ENCODE results near the gene MPC1. TPM values are rescaled to one million over a fixed set of nuclear protein-coding genes. Genes with fewer than 3 reads are reported as not detected.
A peak's percentile ranks its signal among the peaks of the same experiment; 100 is the strongest.
"Not testable (repeated sequence)": the region's sequence is repeated elsewhere in the genome, so short reads cannot be mapped to it uniquely, and the experiment has no call there.

MPC1 gene
- total RNA-seq, 1 donor from 2014 or later, result 88.2 TPM

GRCh38 chr6:166395351-166395750 is 12.6 kb upstream of the MPC1 start:
- Histone ChIP-seq H3K36me3 (ENCODE audit: control insufficient read depth in 3 of 3, insufficient read depth in 3 of 3, low read length in 3 of 3) (no peaks in the 10 kb centered on the region), H3K4me1 (ENCODE audit: control insufficient read depth in 3 of 3, insufficient read depth in 3 of 3, low read length in 3 of 3) (peaks cover 0 to 7% (median 3%) of the 10 kb centered on the region in 3 donors), H3K27ac (ENCODE audit: low read depth, low read length) (no peak overlapping the region), H3K9me3 (ENCODE audit: control insufficient read depth in 3 of 3, low read length in 3 of 3) (no peaks in the 10 kb centered on the region), H3K27me3 (ENCODE audit: control insufficient read depth in 3 of 3, insufficient read depth in 3 of 3, low read length in 3 of 3) (peaks cover 3 to 6% (median 3%) of the 10 kb centered on the region in 3 donors), H3K4me3 (ENCODE audit: low read length in 3 of 3) (no peak overlapping the region), H3K9ac (ENCODE audit: low read depth in 1 of 3, low read length in 3 of 3) (no peak overlapping the region)

- Histone ChIP-seq H3K36me3 (ENCODE audit: control insufficient read depth in 3 of 3, insufficient read depth in 3 of 3, low read length in 3 of 3) (no peaks in the 10 kb centered on the region), H3K27me3 (ENCODE audit: control insufficient read depth in 3 of 3, insufficient read depth in 3 of 3, low read length in 3 of 3) (peaks cover 3 to 6% (median 3%) of the 10 kb centered on the region in 3 donors), H3K27ac (ENCODE audit: low read depth, low read length) (peak overlapping the region; percentile 1), H3K4me1 (ENCODE audit: control insufficient read depth in 3 of 3, insufficient read depth in 3 of 3, low read length in 3 of 3) (peaks cover 0 to 7% (median 3%) of the 10 kb centered on the region in 3 donors), H3K9ac (ENCODE audit: low read depth in 1 of 3, low read length in 3 of 3) (no peak overlapping the region), H3K4me3 (ENCODE audit: low read length in 3 of 3) (peak overlapping the region in 1 of 3 donors; percentile 31), H3K9me3 (ENCODE audit: control insufficient read depth in 3 of 3, low read length in 3 of 3) (no peaks in the 10 kb centered on the region)
Observed at GRCh38 chr6:166394036-166394892, 11.5 kb upstream of the MPC1 start.

GRCh38 chr6:166393535-166393823 is 10.7 kb upstream of the MPC1 start:
- no peaks in the 10 kb centered on the region for H3K9me3 ChIP-seq (ENCODE audit: control insufficient read depth in 3 of 3, low read length in 3 of 3)
- H3K27ac ChIP-seq (ENCODE audit: low read depth, low read length), result no peak overlapping the region
- H3K4me3 ChIP-seq (ENCODE audit: low read length in 3 of 3), result no peak overlapping the region
- no peak overlapping the region for H3K9ac ChIP-seq (ENCODE audit: low read depth in 1 of 3, low read length in 3 of 3)
- peaks cover 0 to 7% (median 3%) of the 10 kb centered on the region in 3 donors for H3K4me1 ChIP-seq (ENCODE audit: control insufficient read depth in 3 of 3, insufficient read depth in 3 of 3, low read length in 3 of 3)
- H3K27me3 ChIP-seq (ENCODE audit: control insufficient read depth in 3 of 3, insufficient read depth in 3 of 3, low read length in 3 of 3), result peaks cover 3 to 6% (median 3%) of the 10 kb centered on the region in 3 donors
- H3K36me3 ChIP-seq (ENCODE audit: control insufficient read depth in 3 of 3, insufficient read depth in 3 of 3, low read length in 3 of 3), result no peaks in the 10 kb centered on the region

DNA sequence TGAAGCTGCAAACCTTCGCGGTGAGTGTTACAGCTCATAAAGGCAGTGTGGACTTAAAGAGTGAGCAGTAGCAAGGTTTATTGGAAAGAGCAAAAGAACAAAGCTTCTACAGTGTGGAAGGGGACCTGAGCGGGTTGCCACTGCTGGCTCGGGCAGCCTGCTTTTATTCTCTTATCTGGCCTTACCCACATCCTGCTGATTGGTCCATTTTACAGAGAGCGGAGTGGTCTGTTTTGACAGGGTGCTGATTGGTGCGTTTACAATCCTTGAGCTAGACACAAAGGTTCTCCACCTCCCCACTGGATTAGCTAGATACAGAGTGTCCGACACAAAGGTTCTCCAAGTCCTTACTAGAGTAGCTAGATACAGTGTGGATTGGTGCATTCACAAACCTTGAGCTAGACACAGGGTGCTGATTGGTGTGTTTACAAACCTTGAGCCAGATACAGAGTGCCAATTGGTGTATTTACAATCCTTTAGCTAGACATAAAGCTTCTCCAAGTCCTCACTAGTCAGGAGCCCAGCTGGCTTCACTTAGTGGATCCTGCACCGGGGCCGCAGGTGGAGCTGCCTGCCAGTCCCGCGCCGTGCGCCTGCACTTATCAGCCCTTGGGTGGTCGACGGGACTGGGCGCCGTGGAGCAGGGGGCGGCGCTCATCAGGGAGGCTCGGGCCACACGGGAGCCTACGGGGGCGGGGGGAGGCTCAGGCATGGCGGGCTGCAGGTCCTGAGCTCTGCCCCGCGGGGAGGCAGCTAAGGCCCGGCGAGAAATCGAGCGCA is 10.2 kb upstream of the MPC1 start:
- not testable (repeated sequence) for H3K9me3 ChIP-seq (ENCODE audit: control insufficient read depth in 3 of 3, low read length in 3 of 3); H3K4me3 ChIP-seq (ENCODE audit: low read length in 3 of 3); H3K36me3 ChIP-seq (ENCODE audit: control insufficient read depth in 3 of 3, insufficient read depth in 3 of 3, low read length in 3 of 3); H3K27me3 ChIP-seq (ENCODE audit: control insufficient read depth in 3 of 3, insufficient read depth in 3 of 3, low read length in 3 of 3); H3K9ac ChIP-seq (ENCODE audit: low read depth in 1 of 3, low read length in 3 of 3); H3K4me1 ChIP-seq (ENCODE audit: control insufficient read depth in 3 of 3, insufficient read depth in 3 of 3, low read length in 3 of 3); H3K27ac ChIP-seq (ENCODE audit: low read depth, low read length)

DNA sequence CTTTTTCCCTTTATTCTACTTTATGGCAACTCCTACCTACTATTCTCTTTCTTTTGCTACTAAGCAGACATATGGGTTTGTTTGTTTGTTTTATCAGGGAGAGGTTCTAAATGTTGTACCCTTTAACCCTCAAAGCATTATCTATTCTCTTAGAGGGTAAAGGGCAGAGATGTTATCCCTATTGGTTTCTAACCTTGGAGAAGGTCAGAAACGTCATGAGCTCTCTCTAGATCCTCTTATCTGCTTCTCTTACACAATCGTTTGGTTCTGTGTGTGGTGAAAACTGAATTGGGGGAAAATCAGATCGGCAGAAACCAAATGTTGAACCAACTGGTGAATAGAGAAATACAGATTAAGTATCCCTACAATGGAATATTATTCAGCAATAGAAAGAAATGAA is 6.4 kb upstream of the MPC1 start:
- Histone ChIP-seq H3K27ac (ENCODE audit: low read depth, low read length) (no peak overlapping the region), H3K27me3 (ENCODE audit: control insufficient read depth in 3 of 3, insufficient read depth in 3 of 3, low read length in 3 of 3) (peaks cover 0 to 3% (median 0%) of the 10 kb centered on the region in 3 donors), H3K4me1 (ENCODE audit: control insufficient read depth in 3 of 3, insufficient read depth in 3 of 3, low read length in 3 of 3) (peaks cover 0 to 1% (median 1%) of the 10 kb centered on the region in 3 donors), H3K36me3 (ENCODE audit: control insufficient read depth in 3 of 3, insufficient read depth in 3 of 3, low read length in 3 of 3) (no peaks in the 10 kb centered on the region), H3K4me3 (ENCODE audit: low read length in 3 of 3) (no peak overlapping the region), H3K9ac (ENCODE audit: low read depth in 1 of 3, low read length in 3 of 3) (no peak overlapping the region), H3K9me3 (ENCODE audit: control insufficient read depth in 3 of 3, low read length in 3 of 3) (no peaks in the 10 kb centered on the region)

GRCh38 chr6:166388290-166389004 is 5.7 kb upstream of the MPC1 start:
- Histone ChIP-seq H3K27ac (ENCODE audit: low read depth, low read length) (no peak overlapping the region), H3K4me1 (ENCODE audit: control insufficient read depth in 3 of 3, insufficient read depth in 3 of 3, low read length in 3 of 3) (peaks cover 0 to 8% (median 0%) of the 10 kb centered on the region in 3 donors), H3K4me3 (ENCODE audit: low read length in 3 of 3) (no peak overlapping the region)

DNA sequence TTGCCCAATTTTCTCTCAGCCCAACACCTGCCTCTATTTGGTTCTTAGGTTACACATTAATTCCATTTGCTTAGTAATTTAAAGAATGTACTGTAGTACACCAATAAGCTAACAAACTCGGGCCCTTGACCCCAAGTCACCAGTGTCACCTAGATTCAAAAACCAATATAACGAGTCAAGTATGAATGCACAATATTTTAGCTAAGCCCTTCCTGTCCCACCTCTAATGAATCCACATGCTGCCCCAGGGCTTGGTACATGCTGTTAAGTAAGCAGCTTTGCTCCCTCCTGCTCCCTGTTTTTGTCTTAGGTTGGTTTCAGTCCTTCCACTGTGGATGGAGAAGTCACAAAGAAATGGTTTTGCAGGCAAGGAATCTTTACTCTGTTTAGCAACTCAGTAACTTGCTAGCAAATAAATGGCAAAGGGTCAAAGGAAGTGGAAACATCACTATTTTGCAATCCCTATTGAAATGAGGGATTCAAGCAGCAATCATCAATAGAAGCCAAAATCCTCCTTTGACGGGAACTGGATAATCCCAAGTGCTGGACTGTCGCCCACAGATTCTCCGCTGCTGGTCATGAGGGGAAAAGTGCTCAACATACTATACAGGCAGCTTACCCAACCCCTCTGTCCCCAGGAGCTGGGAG is 5.0 kb upstream of the MPC1 start:
- H3K36me3 ChIP-seq (ENCODE audit: control insufficient read depth in 3 of 3, insufficient read depth in 3 of 3, low read length in 3 of 3), result no peaks in the 10 kb centered on the region
- H3K4me3 ChIP-seq (ENCODE audit: low read length in 3 of 3), result no peak overlapping the region
- peaks cover 0 to 8% (median 0%) of the 10 kb centered on the region in 3 donors for H3K4me1 ChIP-seq (ENCODE audit: control insufficient read depth in 3 of 3, insufficient read depth in 3 of 3, low read length in 3 of 3)
- peaks cover 0 to 3% (median 0%) of the 10 kb centered on the region in 3 donors for H3K27me3 ChIP-seq (ENCODE audit: control insufficient read depth in 3 of 3, insufficient read depth in 3 of 3, low read length in 3 of 3)
- no peak overlapping the region for H3K9ac ChIP-seq (ENCODE audit: low read depth in 1 of 3, low read length in 3 of 3)
- no peak overlapping the region for H3K27ac ChIP-seq (ENCODE audit: low read depth, low read length)
- no peaks in the 10 kb centered on the region for H3K9me3 ChIP-seq (ENCODE audit: control insufficient read depth in 3 of 3, low read length in 3 of 3)

More at GRCh38 chr6:166388290-166389004, 5.7 kb upstream of the MPC1 start:
- Histone ChIP-seq H3K9me3 (ENCODE audit: control insufficient read depth in 3 of 3, low read length in 3 of 3) (no peaks in the 10 kb centered on the region), H3K36me3 (ENCODE audit: control insufficient read depth in 3 of 3, insufficient read depth in 3 of 3, low read length in 3 of 3) (no peaks in the 10 kb centered on the region), H3K27me3 (ENCODE audit: control insufficient read depth in 3 of 3, insufficient read depth in 3 of 3, low read length in 3 of 3) (peaks cover 0 to 3% (median 0%) of the 10 kb centered on the region in 3 donors), H3K9ac (ENCODE audit: low read depth in 1 of 3, low read length in 3 of 3) (no peak overlapping the region)

DNA sequence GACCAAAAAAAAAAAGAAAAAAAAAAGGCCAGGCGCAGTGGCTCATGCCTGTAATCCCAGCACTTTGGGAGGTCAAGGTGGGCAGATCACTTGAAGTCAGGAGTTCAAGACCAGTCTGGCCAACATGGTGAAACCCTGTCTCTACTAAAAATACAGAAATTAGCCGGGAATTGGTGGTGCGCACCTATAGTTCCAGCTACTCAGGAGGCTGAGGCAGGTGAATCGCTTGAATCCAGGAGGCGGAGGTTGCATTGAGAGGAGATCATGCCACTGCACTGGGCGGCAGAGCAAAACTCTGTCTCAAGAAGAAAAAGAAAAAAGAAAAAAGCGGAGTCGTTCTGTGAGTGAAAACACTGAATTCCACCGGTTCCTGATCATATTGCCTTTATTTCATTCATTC is 4.4 kb upstream of the MPC1 start:
- not testable (repeated sequence) for H3K27ac ChIP-seq (ENCODE audit: low read depth, low read length); H3K9ac ChIP-seq (ENCODE audit: low read depth in 1 of 3, low read length in 3 of 3); H3K9me3 ChIP-seq (ENCODE audit: control insufficient read depth in 3 of 3, low read length in 3 of 3); H3K36me3 ChIP-seq (ENCODE audit: control insufficient read depth in 3 of 3, insufficient read depth in 3 of 3, low read length in 3 of 3); H3K4me3 ChIP-seq (ENCODE audit: low read length in 3 of 3); H3K4me1 ChIP-seq (ENCODE audit: control insufficient read depth in 3 of 3, insufficient read depth in 3 of 3, low read length in 3 of 3); H3K27me3 ChIP-seq (ENCODE audit: control insufficient read depth in 3 of 3, insufficient read depth in 3 of 3, low read length in 3 of 3)

- H3K36me3 ChIP-seq (ENCODE audit: control insufficient read depth in 3 of 3, insufficient read depth in 3 of 3, low read length in 3 of 3), result no peaks in the 10 kb centered on the region
- H3K9ac ChIP-seq (ENCODE audit: low read depth in 1 of 3, low read length in 3 of 3), result no peak overlapping the region
- no peak overlapping the region for H3K4me3 ChIP-seq (ENCODE audit: low read length in 3 of 3)
- H3K27ac ChIP-seq (ENCODE audit: low read depth, low read length), result no peak overlapping the region
- H3K27me3 ChIP-seq (ENCODE audit: control insufficient read depth in 3 of 3, insufficient read depth in 3 of 3, low read length in 3 of 3), result peaks cover 0 to 2% (median 0%) of the 10 kb centered on the region in 3 donors
- no peaks in the 10 kb centered on the region for H3K9me3 ChIP-seq (ENCODE audit: control insufficient read depth in 3 of 3, low read length in 3 of 3)
- peaks cover 2 to 18% (median 6%) of the 10 kb centered on the region in 3 donors for H3K4me1 ChIP-seq (ENCODE audit: control insufficient read depth in 3 of 3, insufficient read depth in 3 of 3, low read length in 3 of 3)
Observed at GRCh38 chr6:166386111-166386510, 3.4 kb upstream of the MPC1 start.

All from skeletal muscle tissue (tissue), 4 donors.